ENCODE data around the gene MED27.

DNA sequence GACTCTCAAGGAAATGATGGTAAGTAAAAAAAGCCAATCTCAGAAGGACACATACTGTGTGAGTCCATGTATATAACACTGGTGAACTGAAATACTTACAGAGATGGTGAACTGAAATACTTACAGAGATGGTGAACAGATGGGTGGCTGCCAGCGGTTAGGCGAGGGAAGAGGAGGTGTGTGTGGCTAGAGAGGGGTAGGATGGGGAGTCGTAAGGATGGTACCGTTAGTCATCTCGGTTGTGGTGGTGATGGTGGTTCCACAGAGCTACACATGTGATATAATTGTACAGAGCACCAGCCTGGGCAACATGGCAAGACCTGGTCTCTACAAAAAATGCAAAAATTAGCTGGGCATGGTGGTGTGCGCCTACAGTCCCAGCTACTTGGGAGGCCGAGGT lies 226.2 kb downstream of the MED27 start:
- TF ChIP-seq RFX5 (IDR thresholded peaks at IDR 0.05; ENCODE audit: low read depth, low read length) (no peak), EP300 (IDR thresholded peaks at IDR 0.05; ENCODE audit: low read depth in 2 of 2, low read length in 2 of 2) (no peak), EP300 (CRISPR knock-in tag; IDR thresholded peaks at IDR 0.05; ENCODE audit: borderline replicate concordance) (no peak)
- TF ChIP-seq, protein P1, sequence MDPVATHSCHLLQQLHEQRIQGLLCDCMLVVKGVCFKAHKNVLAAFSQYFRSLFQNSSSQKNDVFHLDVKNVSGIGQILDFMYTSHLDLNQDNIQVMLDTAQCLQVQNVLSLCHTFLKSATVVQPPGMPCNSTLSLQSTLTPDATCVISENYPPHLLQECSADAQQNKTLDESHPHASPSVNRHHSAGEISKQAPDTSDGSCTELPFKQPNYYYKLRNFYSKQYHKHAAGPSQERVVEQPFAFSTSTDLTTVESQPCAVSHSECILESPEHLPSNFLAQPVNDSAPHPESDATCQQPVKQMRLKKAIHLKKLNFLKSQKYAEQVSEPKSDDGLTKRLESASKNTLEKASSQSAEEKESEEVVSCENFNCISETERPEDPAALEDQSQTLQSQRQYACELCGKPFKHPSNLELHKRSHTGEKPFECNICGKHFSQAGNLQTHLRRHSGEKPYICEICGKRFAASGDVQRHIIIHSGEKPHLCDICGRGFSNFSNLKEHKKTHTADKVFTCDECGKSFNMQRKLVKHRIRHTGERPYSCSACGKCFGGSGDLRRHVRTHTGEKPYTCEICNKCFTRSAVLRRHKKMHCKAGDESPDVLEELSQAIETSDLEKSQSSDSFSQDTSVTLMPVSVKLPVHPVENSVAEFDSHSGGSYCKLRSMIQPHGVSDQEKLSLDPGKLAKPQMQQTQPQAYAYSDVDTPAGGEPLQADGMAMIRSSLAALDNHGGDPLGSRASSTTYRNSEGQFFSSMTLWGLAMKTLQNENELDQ (CRISPR knock-in tag; IDR thresholded peaks at IDR 0.05; ENCODE audit: borderline replicate concordance): no peak
